GM11168 (cell line): ENCODE results near the gene PDSS1.

Experiments used
- in situ Hi-C: fragments of 300-500 bp; cut with MboI; formaldehyde crosslinking; loops from one replicate; pipeline ENCODE4 v1.12.0; 2022; ENCODE audit warnings: low sequenced_read_pairs; ENCODE audit not compliant: unreplicated experiment

Gene PDSS1

GRCh38 chr10:26697922-26698608 lies 564 bp downstream of the PDSS1 start:
- in situ Hi-C loops, result no loop called here

GRCh38 chr10:26698909-26699308 lies 1.4 kb downstream of the PDSS1 start:
- in situ Hi-C loops, result no loop called here

DNA sequence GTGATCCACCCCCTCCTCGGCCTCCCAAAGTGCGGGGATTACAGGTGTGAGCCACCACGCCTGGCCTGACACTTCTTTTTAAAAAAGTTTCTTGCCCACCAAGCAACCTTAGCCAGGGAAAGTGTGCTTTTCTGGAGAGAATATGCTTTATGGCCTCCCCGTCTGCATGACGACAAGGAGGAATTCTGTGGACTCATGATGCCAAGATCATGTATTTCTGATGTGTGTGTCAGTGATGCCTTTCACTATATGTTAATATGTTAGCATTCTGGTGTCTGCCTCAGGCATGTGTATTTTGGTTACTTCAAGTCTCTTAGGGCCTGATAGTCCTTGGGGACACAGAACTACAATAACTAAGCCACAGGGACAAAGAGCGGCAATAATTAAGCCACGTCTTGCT lies 2.1 kb downstream of the PDSS1 start:
- in situ Hi-C loops, result no loop called here

GRCh38 chr10:26700884-26701630 lies 3.6 kb downstream of the PDSS1 start:
- in situ Hi-C loops, result no loop called here

- in situ Hi-C loops, result no loop called here
These were observed 5.6 kb downstream of the PDSS1 start for GRCh38 chr10:26703096-26703495.

DNA sequence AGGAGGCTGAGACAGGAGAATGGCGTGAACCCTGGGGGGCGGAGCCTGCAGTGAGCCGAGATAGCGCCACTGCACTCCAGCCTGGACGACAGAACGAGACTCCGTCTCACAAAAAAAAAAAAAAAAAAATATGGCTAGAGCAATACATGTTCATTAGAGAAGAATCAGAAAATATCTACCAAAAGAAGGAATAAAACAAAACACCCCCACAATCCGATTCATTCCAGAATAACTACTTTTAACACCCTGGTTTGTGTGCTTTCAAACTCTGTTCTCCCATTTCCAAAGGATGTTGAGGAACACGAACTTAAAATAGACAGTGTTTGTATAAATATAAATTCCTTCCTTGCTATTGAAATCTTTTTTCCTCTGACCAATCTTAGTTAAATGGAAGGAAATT lies 6.5 kb downstream of the PDSS1 start:
- in situ Hi-C loops, result no loop called here

GRCh38 chr10:26706206-26706605 lies 8.7 kb downstream of the PDSS1 start:
- in situ Hi-C loops, result no loop called here

DNA sequence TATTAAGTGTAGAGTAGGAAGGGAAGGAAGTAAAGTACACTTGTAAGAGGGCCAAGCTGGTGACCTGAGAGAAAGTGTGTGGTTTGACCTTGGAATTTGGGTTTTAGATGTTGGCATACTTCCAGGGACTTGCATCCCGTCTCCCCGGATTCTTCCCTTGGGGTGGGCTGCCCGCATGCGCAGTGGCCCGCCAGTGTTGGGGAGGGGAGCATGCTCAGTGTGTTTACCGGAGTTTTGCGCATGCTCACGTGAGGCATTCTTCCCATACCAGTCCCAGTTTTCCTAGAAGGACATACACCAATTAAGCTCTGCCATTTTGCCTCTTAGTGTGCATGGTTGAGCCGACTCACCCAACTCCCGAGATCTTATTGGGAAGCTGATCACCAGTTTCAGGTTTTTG lies 9.4 kb downstream of the PDSS1 start:
- in situ Hi-C loops, result no loop called here

DNA sequence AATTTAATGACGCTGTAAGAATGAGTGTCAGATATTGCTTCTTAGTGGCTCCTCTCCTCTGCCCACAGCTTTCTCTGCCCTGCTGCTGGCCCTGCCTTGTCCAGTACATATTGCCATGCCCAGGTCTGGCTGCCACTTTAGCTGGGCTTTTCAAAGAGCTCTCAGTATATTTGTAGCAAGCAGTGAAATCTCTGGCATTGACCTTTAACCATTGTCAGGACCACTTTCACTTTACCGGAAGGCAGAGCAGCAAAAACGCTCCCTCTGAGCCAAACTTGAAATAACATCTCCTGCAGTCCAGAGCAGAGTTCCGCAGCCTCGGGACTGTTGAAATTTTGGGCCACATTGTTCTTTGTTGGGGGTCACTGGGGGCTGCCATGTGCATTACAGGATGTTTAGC lies 13.8 kb downstream of the PDSS1 start:
- in situ Hi-C loops, result no loop called here

DNA sequence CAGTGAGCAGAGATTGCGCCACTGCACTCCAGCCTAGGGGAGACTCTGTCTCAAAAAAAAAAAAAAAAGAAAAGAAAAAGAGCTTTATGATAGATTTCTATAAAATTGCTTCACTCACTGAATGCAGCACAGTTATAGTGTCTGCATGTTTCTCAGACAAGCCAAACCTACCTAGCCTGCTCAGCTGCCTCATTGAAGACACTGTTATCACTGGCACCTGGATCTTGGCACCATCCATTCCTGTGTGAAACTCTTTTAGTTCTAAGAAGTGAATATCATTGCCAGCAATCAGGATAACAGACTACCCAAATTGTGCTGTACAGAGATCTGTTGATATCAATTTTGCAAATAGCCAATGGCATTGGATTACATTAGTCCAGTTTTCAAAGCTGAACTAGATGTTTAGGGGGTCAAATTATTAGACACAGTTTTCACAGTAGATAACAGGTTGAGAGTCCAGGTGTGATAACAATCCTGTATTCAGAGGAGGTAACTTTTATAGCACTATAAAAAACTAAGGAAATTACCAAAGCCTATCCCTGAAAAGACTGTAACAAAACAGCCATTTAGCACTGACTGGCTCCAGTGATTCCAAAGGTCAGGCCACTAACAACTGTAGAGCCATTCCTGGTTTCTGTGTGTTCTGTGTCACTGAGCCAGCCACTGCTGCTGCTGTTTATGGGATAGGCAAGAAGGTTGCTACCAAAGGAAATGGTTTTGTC lies 17.1 kb downstream of the PDSS1 start:
- in situ Hi-C loops, result no loop called here

DNA sequence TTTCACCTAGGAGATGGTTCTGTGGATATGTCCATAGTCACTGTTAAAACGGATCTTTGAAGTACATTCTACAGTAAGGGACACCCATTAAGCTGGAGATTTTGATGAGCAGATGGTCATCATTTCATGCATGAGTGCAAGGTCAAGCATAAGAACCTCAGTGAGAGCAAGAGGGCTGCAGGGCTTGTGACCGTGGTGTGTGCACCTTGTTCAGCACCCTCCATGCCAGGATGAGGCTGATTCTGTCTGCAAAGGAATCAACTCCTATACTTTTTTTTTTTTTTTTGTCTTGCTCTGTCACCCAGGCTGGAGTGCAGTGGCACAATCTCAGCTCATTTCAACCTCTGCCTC lies 17.6 kb downstream of the PDSS1 start:
- in situ Hi-C loops, result no loop called here

DNA sequence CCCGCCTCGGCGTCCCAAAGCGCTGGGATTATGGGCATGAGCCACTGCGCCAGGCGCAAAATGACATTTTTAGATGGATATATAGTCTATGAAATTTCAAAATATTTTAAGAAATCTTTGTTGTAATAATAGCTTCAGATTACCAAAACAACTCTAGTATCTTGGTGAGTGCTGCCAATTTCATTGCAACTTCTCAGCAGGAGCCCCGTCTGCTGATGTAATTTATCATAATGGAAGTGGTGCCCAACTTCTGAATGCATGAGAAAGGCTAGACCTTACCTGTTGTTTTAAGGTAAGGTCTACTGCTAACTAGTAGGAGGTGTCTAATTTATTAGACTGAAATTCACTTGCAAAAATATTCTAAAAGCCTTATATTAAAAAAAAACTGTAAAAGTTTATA lies 20.0 kb downstream of the PDSS1 start:
- in situ Hi-C loops, result no loop called here

DNA sequence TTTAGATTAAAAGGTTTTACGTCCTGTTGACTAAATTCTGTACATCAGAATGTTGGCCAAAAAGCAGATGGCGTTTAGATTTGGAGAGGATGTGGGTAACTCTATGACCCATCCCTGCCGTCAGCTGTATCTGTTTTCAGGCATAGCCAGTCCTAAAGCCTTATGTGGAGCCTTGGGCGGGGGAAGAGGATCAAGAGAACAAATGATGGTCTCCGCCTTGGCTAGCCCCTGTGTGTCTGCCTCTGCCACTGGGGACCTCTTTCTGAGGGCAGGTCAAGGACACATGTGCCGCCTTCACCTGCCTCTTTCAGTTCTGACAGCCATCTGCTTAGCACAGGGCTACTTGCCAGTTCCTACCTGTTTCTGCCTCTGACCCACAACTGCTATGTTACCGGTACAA lies 24.1 kb downstream of the PDSS1 start:
- in situ Hi-C loops, result no loop called here

- in situ Hi-C loops, result no loop called here
These were observed 25.5 kb downstream of the PDSS1 start for GRCh38 chr10:26723016-26723415.

DNA sequence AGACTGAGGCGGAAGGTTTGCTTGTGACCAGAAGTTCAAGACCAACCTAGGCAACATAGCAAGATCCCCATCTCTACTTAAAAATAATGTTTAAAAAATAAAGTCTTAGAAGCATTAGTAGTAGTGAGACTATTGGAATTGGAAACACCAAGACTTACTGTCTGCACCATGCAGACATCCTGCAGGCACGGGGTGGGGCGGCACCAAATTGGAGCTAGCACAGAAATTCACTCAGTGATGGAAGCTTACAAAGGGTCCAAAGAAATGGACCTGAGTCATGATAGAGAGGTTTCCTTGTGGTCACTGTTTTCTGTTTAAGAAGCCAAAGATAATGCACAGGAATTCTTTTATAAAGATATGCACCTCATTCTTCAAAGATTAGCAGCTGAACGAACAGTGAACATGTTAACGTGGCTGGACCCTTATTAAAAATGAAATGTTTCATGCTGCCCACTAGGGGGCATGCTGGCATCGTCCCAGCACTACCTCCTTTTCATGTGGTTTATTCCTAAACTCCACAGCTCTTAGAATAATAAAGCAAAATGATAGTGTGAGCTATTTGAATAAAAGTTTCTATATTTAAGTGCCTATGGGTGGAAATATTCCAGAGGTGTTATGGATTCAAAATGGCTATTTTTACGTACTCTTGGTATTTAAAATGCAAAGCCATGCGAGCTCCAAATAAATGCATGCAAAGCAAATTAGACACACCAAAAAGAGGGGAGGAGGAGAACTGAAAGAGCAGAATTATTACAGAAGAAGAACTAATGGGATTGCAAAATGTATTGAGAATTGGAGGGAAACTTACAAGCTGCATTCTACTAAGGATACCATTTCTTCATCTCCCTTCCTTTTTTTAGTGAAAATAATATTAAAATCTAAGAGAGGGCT lies 28.6 kb downstream of the PDSS1 start:
- in situ Hi-C loops, result no loop called here

DNA sequence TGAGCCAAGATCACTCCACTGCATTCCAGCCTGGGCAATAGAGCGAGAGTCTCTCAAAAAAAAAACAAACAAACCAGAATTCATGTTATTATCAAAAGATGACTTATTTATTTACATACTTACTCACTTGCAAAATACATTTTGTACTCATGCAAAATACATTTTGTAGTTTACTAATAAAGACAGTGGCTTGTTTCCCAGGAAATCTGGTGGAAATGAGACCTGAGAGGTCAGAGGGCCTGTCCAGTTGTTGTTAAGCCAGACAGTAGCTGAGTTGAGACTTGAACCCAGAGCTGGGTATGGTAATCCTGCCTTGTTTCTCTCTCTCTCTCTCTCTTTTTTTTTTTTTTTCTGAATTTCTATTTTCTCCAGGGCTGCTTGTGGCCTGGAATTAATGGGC lies 29.5 kb downstream of the PDSS1 start:
- in situ Hi-C loops, result no loop called here

DNA sequence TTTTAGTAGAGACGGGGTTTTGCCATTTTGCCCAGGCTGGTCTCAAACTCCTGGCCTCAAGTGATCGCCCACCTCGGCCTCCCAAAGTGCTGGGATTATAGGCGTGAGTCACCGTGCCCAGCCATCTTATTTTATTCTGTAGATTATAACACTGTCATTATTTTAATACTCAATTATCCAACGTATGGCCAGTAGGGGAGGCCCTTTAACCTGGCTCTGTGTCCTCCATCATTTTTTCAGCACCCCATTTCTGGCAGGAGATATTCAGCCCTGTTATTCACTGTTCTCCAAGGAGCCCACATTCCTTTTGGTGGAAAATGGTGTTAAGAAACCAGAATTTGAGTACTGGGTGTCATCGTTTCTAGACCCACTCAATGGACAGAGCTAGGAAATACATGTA lies 31.5 kb downstream of the PDSS1 start:
- in situ Hi-C loops, result no loop called here

GRCh38 chr10:26729395-26729794 lies 31.9 kb downstream of the PDSS1 start:
- in situ Hi-C loops, result no loop called here

DNA sequence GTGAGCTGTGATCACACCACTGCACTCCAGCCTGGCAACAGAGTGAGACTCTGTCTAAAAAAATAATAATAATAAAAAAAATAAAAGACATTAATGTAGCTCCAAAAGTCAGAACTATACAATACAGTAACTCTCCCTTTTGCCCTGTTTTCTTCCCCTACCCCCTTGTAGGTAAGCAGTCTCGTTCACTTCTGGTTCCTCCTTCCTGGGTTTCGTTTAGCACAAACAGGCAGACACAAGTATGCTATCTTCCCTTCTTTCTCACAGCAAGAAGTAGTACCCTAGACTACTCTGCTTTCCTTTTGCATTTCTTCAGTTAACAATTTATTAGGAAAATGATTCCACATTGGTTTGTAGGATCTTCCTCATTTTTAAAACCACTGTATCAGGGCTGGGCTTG lies 33.1 kb downstream of the PDSS1 start:
- in situ Hi-C loops, result loop anchor here (5.0 kb wide), 1 partner anchor 147 kb away; no protein-coding TSS in a partner anchor
